ENCODE data around the gene PGAM2.
A peak's percentile ranks its signal among the peaks of the same experiment; 100 is the strongest.

The PGAM2 gene

DNA sequence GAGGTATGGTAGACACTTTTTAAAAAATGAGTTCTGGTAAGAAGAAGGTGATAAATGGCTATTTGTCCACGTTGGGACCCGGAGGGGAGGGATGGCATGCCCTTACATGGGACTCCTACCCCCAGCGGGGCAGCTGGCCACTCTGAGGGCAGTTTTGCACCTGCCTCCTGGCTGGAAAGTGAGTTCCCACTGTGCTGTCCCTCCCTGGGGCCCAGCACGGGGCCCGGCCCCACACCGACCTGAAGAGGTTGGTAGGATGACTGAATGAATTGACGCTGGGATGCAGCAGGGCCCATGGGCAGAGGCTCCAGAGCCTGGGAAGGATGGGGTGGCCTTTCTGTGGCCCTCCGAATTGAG lies 38.2 kb upstream of the PGAM2 start:
- DNase-seq = no peak

DNA sequence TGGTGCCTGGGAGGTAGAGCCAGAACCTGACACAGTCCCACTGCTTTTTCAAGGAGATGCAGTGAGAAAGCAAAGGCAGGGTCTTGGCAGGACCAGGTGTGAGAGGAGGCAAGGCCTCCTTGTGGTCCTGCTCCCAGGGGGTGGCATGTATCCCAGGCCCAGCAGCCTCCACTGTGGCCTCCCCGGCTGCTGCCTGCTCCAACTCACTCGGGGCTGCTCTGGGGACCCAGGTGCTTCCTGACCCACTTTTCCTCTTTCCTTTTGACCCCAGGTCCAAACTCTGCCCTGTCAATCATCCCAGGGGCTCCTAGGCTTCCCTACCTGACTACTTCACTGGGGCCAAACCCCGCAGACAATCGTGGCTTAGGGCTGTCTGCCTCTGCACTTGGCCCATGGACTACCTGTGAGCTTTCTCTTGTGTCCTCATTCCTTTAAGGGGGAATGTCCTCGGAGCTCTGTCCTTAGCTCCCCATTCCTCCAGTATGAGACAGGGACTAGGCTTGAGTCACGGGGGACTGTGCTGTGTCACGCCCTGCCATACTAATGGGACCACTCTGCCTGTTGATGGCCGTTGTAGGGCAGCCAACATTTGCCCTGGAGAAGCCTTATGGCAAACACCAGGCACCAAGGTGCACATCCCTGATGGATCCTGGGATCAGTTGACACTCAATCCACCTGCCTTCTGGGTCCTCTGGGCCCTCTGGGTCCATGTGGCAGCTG lies 37.6 kb upstream of the PGAM2 start:
- no peak for DNase-seq

DNA sequence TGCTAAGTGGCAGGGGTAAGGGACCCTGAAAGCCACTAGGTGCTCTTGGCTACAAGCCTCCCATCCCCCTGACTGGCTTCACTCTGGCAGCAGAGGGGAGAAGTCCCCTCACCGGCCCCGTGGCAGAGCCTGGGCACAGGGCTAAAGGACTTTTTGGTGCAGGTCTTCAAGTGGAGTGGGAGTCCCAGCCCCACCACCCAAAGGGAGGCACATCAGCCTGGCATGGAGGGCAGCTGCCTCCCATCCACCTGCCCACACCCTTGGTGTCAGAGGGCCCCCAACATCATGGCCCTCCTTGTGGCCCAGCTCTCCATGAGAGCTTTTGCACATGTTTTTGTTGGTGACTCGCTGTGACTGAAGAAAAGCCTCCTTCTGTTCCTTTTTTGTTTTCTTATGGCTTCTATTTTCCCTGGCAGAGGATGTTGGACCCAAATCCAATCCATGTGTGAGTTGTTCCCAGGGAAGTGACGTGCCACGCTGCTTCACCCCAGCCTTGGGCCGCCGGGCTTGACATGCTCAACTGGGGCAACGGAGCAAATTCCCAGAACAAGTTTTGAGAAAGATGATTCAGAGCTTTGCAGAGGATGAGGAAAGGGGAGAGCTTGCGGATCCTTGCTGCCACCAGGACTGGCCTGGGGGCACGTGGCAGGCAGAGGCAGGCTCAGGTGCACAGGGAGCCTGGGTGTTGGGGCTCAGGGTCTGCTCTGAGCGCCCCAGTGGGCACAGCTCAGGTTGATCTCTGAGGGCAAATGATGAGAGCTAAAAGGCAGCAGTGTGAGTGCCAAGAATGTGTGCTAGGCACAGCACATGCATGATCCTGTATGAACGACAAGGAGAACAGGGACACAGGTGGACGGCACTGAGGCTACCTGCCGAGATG lies 36.8 kb upstream of the PGAM2 start:
- no peak for DNase-seq

- no peak for DNase-seq
Observed at GRCh38 chr7:44101303-44101965, 36.1 kb upstream of the PGAM2 start.

DNA sequence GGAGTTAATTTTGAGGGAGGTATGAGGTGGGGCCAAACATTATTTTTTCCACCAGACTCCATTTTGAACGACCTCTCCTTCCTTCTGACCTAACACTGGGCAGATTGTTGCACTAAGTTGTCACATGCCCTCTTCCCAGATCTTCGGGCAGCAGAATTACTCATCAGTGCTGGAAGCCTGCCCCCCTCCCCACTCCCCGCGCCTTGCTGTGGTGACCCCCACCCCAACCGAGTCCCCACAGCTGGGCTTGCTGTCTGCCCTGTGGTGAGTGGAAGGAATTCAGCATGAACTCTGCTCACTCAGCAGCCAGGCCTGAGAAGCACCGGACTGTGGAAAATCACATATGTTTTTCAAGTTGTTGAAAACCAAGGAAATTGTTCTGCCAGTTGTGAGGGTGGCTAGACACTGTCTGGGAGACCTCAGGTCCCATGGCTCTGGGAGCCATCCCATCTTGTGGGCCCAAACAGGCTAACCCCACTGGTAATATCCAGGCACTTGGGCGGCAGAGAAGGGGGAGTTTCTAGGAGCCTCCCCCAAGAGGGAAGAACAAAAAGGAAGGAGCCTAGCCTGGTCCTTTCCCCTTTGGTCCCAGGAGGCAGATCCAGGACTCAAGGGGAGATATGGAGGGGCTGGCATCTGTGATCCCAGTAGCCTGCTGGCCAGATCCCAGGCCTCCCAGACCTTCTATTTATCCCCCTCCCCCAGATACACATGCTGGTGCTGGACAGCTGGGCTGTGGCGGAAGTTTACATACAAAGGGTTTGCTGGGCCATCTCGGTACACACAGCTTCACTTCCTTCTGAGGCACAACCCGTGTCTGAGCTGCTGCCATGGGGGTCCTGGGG lies 35.3 kb upstream of the PGAM2 start:
- DNase-seq = no peak

GRCh38 chr7:44099669-44100068 lies 34.3 kb upstream of the PGAM2 start:
- no peak for DNase-seq

DNA sequence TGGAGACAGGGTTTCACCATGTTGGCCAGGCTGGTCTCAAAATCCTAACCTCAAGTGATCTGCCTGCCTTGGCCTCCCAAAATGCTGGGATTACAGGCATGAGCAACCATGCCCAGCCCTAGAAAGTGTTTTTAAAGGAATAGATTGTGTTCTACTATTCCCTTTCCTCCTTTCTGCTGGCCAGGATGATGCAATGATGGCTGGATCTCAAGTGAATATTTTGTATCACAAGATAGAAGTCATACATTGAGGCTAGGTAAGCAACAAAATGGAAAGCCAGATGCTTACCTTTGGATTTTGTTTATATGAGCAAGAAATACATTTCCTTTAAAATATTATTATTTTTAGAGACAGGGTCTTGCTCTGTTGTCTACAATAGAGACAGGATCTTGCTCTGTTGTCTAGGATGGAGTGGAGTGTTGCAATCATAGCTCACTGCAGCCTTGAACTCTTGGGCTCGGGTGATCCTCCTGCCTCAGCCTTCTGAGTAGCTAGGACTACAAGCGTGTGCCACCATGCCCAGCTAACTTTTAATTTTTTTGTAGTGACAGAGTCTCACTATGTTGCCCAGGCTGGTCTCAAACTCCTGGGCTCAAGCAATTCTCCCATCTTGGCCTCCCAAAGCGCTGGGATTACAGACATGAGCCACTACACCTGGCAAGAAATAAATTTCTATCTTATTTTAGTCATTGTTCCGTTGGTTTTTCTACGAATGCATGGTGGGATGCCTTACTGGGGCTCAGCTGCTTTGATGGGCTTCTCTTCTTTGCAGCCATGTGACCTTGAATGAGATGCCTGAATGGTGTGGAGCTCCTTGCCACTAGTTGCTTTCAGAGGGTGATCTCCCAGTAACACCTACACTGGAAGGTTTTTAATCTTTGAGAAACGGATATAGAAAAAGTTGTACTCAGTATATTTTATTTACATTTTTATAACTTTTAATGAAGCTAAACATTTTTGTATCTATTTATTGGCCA lies 33.0 kb upstream of the PGAM2 start:
- DNase-seq = no peak

GRCh38 chr7:44097064-44097932 lies 31.9 kb upstream of the PGAM2 start:
- DNase-seq = peak; percentile 46

DNA sequence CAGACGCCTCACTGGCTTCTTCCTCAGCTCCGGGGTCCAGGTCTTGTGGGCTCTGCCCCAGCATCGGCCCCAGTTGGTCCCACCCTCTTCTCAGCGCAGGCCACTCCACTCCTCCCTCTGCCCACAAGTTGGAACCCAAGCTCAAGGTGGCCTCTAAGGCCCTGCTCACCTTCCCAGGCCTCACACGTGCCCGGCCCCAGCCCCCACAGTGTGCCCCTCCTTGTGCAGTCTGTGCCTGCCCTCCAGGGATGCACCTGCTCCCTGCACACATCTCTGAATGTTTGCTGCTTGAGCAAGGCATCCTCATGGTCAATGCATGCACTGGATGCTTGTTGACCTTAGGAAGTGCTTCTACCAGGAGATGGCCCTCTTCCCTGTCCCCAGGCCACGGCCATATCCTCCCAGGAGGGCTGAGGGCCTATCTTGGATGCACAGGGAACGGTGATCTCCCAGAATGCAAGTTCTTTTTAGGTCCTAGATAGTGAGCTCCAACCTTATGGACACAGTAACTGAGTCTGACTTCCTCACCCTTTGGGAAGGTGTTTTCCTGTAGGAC lies 31.0 kb upstream of the PGAM2 start:
- no peak for DNase-seq

DNA sequence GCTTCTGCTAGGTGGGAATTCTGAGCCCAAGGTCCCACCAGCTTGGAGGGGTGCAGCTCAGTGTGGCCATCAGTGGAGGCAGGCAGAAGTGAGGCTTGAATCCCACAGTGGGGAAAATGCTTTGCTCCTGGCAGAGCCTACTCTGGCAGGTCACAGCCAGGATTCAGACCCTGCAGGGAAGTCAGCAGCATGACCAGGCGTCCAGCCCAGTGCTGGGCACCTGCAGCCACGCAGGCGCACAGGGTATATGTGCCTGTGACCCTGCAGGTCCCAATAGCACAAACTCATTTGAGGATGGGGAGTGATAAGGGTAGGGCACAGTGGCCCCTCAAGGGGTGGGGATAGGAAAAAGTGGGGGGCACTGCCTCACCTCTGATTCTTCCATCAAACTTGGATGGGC lies 30.4 kb upstream of the PGAM2 start:
- no peak for DNase-seq

DNA sequence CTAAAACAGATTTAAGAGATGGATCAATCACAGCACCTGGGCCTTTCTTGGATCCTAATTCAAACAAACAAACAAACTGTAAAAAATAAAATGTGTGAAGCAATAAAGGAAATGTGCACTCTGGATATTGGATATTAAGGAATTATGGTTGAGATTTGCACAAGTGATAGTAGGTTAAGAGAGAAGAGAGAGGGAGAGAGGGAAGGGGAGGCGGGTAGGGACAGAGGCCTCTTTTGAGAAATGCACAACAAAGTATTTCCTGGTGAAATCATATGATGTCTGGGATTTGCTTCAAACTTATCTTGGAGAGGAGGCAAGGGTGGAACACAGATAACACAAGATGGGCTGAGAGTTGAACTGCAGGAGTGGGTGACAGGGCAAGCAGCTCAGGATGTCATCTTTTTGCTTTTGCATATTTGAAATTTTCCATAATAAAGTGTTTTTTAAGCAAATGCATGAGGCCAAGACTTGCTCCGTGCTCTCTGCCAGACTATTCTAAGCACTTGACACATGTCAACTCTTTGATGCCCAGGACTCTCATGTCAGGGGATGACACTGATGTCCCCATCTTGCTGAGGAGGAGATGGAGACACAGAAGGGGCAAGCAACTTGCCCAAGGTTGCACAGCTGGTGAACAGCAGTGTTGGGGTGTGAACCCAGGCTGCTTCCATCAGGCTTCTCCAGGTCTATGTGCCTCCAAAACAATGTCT lies 29.7 kb upstream of the PGAM2 start:
- DNase-seq = no peak

GRCh38 chr7:44094365-44094764 lies 29.0 kb upstream of the PGAM2 start:
- no peak for DNase-seq

DNA sequence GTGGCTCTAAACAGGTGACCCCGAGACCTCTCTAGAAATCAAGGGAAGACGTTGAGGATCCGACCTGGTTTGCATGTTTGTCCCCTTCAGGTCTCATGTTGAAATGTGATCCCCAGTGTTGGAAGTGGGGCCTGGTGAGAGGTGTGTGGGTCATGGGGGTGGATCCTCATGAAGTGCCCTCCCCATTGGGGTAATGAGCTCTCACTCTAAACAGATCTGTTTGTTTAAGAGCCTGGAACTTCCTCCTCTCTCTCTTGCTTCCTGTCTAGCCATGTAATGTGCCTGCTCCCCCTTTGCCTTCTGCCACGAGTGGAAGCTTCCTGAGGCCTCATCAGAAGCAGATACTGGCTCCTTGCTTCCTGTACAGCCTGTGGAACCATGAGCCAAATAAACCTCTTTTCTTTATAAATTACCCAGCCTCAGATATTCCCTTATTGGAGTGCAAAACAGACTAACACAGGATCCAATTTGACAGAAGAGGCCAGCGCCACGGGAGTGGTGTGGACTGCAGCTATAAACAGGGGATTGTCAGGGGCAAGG lies 27.8 kb upstream of the PGAM2 start:
- no peak for DNase-seq

GRCh38 chr7:44087911-44088838 lies 22.8 kb upstream of the PGAM2 start:
- DNase-seq = no peak

GRCh38 chr7:44086627-44087026 lies 21.3 kb upstream of the PGAM2 start:
- DNase-seq = no peak

- no peak for DNase-seq
Observed at GRCh38 chr7:44085546-44085945, 20.2 kb upstream of the PGAM2 start.

DNA sequence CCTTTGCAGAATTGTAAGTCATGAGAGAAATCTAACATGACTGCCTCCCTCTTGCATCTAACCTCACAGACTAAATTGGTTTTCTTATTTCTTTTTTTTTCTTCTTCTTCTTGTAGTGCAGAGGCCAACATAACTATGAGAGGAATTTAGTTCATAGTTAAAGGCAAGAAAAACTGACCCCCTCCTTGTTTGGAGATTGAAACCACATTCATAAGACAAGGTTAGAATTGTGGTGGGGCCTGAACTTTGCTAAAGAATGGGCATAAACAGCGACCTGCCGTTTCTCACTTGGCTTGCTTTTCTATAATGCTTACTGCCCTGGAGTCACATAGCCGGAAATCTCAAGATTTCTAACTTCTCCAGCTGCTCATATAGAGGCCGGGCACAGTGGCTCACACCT lies 19.3 kb upstream of the PGAM2 start:
- DNase-seq = no peak

- no peak for DNase-seq
Observed at GRCh38 chr7:44083796-44084195, 18.4 kb upstream of the PGAM2 start.
